ENCODE measurements around the gene SLC35C1. TPM values are rescaled to one million over a fixed set of nuclear protein-coding genes. Genes with fewer than 3 reads are reported as not detected.

SLC35C1 gene
- total RNA-seq, 1 experiment from 2014 or later: 8.9 TPM

- Histone ChIP-seq H3K23ac (ENCODE audit: insufficient read length, low read depth, low read length) (no peak overlapping the region), H3K4me1 (ENCODE audit: insufficient read depth, low read length) (no peaks in the 10 kb centered on the region), H2AK5ac (ENCODE audit: insufficient read length, low read length) (no peak overlapping the region), H2BK12ac (ENCODE audit: insufficient read length, low read depth, low read length) (no peak overlapping the region), H3K56ac (ENCODE audit: insufficient read length, low read depth, low read length) (no peak overlapping the region), H3K18ac (ENCODE audit: insufficient read length, low read depth, low read length) (no peak overlapping the region), H4K20me1 (ENCODE audit: control insufficient read depth, insufficient read depth, insufficient read length) (no peaks in the 10 kb centered on the region), H3K9ac (ENCODE audit: extremely low read depth, insufficient read length, low read length) (no peak overlapping the region), H2BK20ac (ENCODE audit: low read depth, low read length, poor library complexity, severe bottlenecking) (no peak overlapping the region), H2BK15ac (ENCODE audit: low read depth, low read length) (no peak overlapping the region), H3K79me2 (ENCODE audit: insufficient read depth, low read length) (no peaks in the 10 kb centered on the region), H3T11ph (ENCODE audit: low read length) (no peak overlapping the region), H3K4me2 (ENCODE audit: insufficient read depth, insufficient read length, low read length) (no peak overlapping the region), H4K8ac (replicated peaks; ENCODE audit: insufficient read length, low read depth, low read length) (no peak overlapping the region), H3K27ac (ENCODE audit: insufficient read length, low read depth, low read length) (no peak overlapping the region), H4K91ac (ENCODE audit: insufficient read length, low read depth, low read length) (no peak overlapping the region), H2BK120ac (ENCODE audit: low read depth, low read length, poor library complexity, severe bottlenecking) (no peak overlapping the region), H2BK5ac (ENCODE audit: insufficient read length, low read length) (no peak overlapping the region), H3K23me2 (ENCODE audit: insufficient read length, low read depth, low read length, poor library complexity, severe bottlenecking) (no peaks in the 10 kb centered on the region), H3K27me3 (ENCODE audit: insufficient read depth, low read length) (no peaks in the 10 kb centered on the region), H3K4ac (ENCODE audit: low read depth, low read length) (no peak overlapping the region), H3K9me3 (ENCODE audit: control insufficient read depth, low read depth, low read length) (no peaks in the 10 kb centered on the region), H3K14ac (ENCODE audit: insufficient read depth, low read length) (no peak overlapping the region), H3K79me1 (ENCODE audit: insufficient read depth, low read depth, low read length, poor library complexity, severe bottlenecking) (no peaks in the 10 kb centered on the region), H4K5ac (ENCODE audit: insufficient read length, low read depth, low read length) (no peak overlapping the region), H2AFZ (ENCODE audit: low read length) (no peak overlapping the region)
- no peak overlapping the region for H3K27ac Mint-ChIP-seq
- H3K27me3 Mint-ChIP-seq (ENCODE audit: low read depth): peaks cover 8% of the 10 kb centered on the region
- TF ChIP-seq CTCF (conservative IDR thresholded peaks at IDR 0.05): no peak
- no peak overlapping the region for H3K4me3 Mint-ChIP-seq
- H3K4me1 Mint-ChIP-seq: no peaks in the 10 kb centered on the region
- WGBS (ENCODE audit: extremely low coverage, insufficient read length, low lambda C conversion rate): no CpG with 5 or more reads among the region's 9 CpGs
- no peak for DNase-seq
- no peaks in the 10 kb centered on the region for H3K36me3 Mint-ChIP-seq (ENCODE audit: insufficient read depth in 1 of 3, low read depth in 3 of 3)
- H3K9me3 Mint-ChIP-seq: no peaks in the 10 kb centered on the region
These were observed 27.6 kb upstream of the SLC35C1 start for GRCh38 chr11:45777127-45777969.

All from H9 (cell line).